Mucosa of rectum (tissue), 2 donors: ENCODE results near the gene MIDN.

Experiments used
- H3K27ac ChIP-seq, 2 donors: one replicate each; pipeline ENCODE4 v1.7.0; 2013; ENCODE audit warnings: inconsistent platforms in 2 of 2, low read depth in 2 of 2, low read length in 2 of 2
- H3K27me3 ChIP-seq, 2 donors: one replicate each; pipeline ENCODE4 v1.7.0; 2013; ENCODE audit warnings: low read length in 2 of 2; ENCODE audit not compliant: control insufficient read depth in 2 of 2, insufficient read depth in 2 of 2
- H3K36me3 ChIP-seq, 2 donors: one replicate each; pipeline ENCODE4 v1.7.0; 2013; ENCODE audit warnings: low read length in 2 of 2; ENCODE audit not compliant: control insufficient read depth in 2 of 2, insufficient read depth in 2 of 2
- H3K4me1 ChIP-seq, 2 donors: one replicate each; pipeline ENCODE4 v1.7.0; 2013; ENCODE audit warnings: low read length in 2 of 2, mild to moderate bottlenecking in 1 of 2; ENCODE audit not compliant: control insufficient read depth in 2 of 2, insufficient read depth in 2 of 2
- H3K4me3 ChIP-seq, 2 donors: one replicate each; pipeline ENCODE4 v1.7.0; 2013; ENCODE audit warnings: low read length in 2 of 2
- H3K9ac ChIP-seq, 2 donors: one replicate each; pipeline ENCODE4 v1.7.0; 2013; ENCODE audit warnings: low read length in 2 of 2, low read depth in 1 of 2, mild to moderate bottlenecking in 1 of 2
- H3K9me3 ChIP-seq, 2 donors: one replicate each; pipeline ENCODE4 v1.7.0; 2013; ENCODE audit warnings: low read length in 2 of 2; ENCODE audit not compliant: control insufficient read depth in 2 of 2
- donor health status: healthy.
- donor health status: Normal muscosa, but diverticular disease.

MIDN gene

GRCh38 chr19:1259876-1260748 is 11.7 kb downstream of the MIDN start:
- Histone ChIP-seq H3K4me3 (peak overlapping the region; percentile 57 to 64), H3K4me1 (peaks cover 63 to 73% of the 10 kb centered on the region in 2 donors), H3K27ac (peak overlapping the region; percentile 99 to 100), H3K27me3 (no peaks in the 10 kb centered on the region), H3K36me3 (peaks cover 20 to 24% of the 10 kb centered on the region in 2 donors), H3K9ac (peak overlapping the region; percentile 86), H3K9me3 (no peaks in the 10 kb centered on the region)

GRCh38 chr19:1260749-1261537 is 12.6 kb downstream of the MIDN start:
- peak overlapping the region; percentile 75 to 81 for H3K4me3 ChIP-seq
- H3K27me3 ChIP-seq = no peaks in the 10 kb centered on the region
- H3K9ac ChIP-seq = peak overlapping the region; percentile 89 to 90
- H3K9me3 ChIP-seq = no peaks in the 10 kb centered on the region
- peaks cover 64 to 72% of the 10 kb centered on the region in 2 donors for H3K4me1 ChIP-seq
- H3K27ac ChIP-seq = peak overlapping the region; percentile 99 to 100
- H3K36me3 ChIP-seq = peaks cover 12 to 16% of the 10 kb centered on the region in 2 donors

- H3K36me3 ChIP-seq = peaks cover 11 to 12% of the 10 kb centered on the region in 2 donors
- peak overlapping the region; percentile 99 to 100 for H3K27ac ChIP-seq
- no peaks in the 10 kb centered on the region for H3K9me3 ChIP-seq
- H3K4me3 ChIP-seq = peak overlapping the region; percentile 75 to 81
- no peaks in the 10 kb centered on the region for H3K27me3 ChIP-seq
- H3K4me1 ChIP-seq = peaks cover 69 to 74% of the 10 kb centered on the region in 2 donors
- H3K9ac ChIP-seq = peak overlapping the region; percentile 89 to 90
These were observed 13.1 kb downstream of the MIDN start for GRCh38 chr19:1261538-1261797.

- Histone ChIP-seq H3K4me3 (peak overlapping the region; percentile 75 to 81), H3K4me1 (peaks cover 66 to 71% of the 10 kb centered on the region in 2 donors), H3K9ac (peak overlapping the region; percentile 89 to 90)
These were observed 13.6 kb downstream of the MIDN start for GRCh38 chr19:1261798-1262622.

DNA sequence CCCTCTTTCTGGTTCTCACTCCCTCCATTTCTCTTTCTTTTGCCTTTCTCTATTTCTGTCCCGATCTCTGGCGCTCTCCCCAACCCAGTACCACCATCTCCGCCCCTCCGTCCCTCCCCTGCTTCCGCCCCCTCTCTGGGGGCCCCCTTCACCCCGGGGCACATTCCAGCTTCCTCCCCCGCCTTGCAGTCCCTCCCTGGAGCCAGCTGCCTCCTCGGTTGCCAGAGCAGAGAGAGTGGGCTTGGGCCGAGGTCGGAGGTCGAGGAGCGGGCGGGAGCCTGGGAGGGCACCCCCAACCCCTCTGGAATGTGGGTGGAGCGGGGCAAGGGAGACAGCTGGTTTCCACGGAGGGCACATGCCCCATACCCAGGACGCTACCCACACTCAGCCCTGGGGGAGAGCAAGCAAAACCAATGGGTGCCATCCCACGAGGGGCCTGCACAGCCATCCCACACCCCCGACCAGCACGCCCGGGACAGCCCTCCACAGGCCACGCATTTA is 14.3 kb downstream of the MIDN start:
- no peaks in the 10 kb centered on the region for H3K9me3 ChIP-seq
- H3K4me3 ChIP-seq = peak overlapping the region; percentile 37 to 57
- peaks cover 2 to 3% of the 10 kb centered on the region in 2 donors for H3K36me3 ChIP-seq
- H3K27me3 ChIP-seq = no peaks in the 10 kb centered on the region
- peak overlapping the region; percentile 65 to 89 for H3K9ac ChIP-seq
- H3K4me1 ChIP-seq = peaks cover 69 to 74% of the 10 kb centered on the region in 2 donors
- H3K27ac ChIP-seq = peak overlapping the region; percentile 99 to 100

More at GRCh38 chr19:1261798-1262622, 13.6 kb downstream of the MIDN start:
- H3K9me3 ChIP-seq = no peaks in the 10 kb centered on the region
- no peaks in the 10 kb centered on the region for H3K27me3 ChIP-seq
- peak overlapping the region; percentile 99 to 100 for H3K27ac ChIP-seq
- peaks cover 5 to 7% of the 10 kb centered on the region in 2 donors for H3K36me3 ChIP-seq

DNA sequence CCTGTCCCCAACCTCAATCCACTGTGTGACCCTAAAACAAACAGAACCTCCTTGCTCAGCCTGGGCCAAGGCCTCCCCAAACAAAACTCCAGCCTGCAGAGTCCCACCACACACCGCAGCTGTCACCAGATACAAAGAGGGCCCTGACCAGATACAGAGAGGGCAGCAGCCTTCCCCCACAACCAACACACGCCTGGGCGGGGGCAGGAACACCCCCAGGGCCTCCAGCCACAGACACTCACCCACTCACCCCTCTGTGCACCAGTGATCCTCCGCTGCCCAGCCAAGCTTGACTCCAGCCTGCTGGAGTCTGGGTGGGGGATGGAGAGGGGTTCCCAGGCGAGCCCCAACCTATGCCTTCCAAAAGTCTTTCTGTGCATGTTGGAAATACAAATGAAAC is 14.8 kb downstream of the MIDN start:
- Histone ChIP-seq H3K27me3 (no peaks in the 10 kb centered on the region), H3K9ac (peak overlapping the region; percentile 65 to 89), H3K27ac (peak overlapping the region; percentile 99 to 100), H3K36me3 (no peaks in the 10 kb centered on the region), H3K4me3 (peak overlapping the region in 1 of 2 donors; percentile 37), H3K9me3 (no peaks in the 10 kb centered on the region), H3K4me1 (peaks cover 70 to 74% of the 10 kb centered on the region in 2 donors)

- H3K4me3 ChIP-seq = peak overlapping the region in 1 of 2 donors; percentile 33
- peak overlapping the region in 1 of 2 donors; percentile 53 for H3K9ac ChIP-seq
- peak overlapping the region; percentile 84 to 89 for H3K27ac ChIP-seq
- H3K4me1 ChIP-seq = peaks cover 67 to 69% of the 10 kb centered on the region in 2 donors
- H3K36me3 ChIP-seq = no peaks in the 10 kb centered on the region
- H3K27me3 ChIP-seq = no peaks in the 10 kb centered on the region
- H3K9me3 ChIP-seq = no peaks in the 10 kb centered on the region
These were observed 16.6 kb downstream of the MIDN start for GRCh38 chr19:1264801-1265614.

- Histone ChIP-seq H3K9ac (peak overlapping the region; percentile 72 to 74), H3K9me3 (no peaks in the 10 kb centered on the region), H3K4me3 (peak overlapping the region; percentile 61 to 66)
These were observed 17.3 kb downstream of the MIDN start for GRCh38 chr19:1265615-1266128.

More at GRCh38 chr19:1265615-1266128, 17.3 kb downstream of the MIDN start:
- no peaks in the 10 kb centered on the region for H3K27me3 ChIP-seq
- peaks cover 67 to 69% of the 10 kb centered on the region in 2 donors for H3K4me1 ChIP-seq
- peaks cover 0 to 4% of the 10 kb centered on the region in 2 donors for H3K36me3 ChIP-seq
- peak overlapping the region; percentile 89 to 93 for H3K27ac ChIP-seq
